ENCODE data around the gene MT1B. TPM values are rescaled to one million over a fixed set of nuclear protein-coding genes. Genes with fewer than 3 reads are reported as not detected.

The MT1B gene
- total and polyA plus RNA-seq, 7 donors = not detected

DNA sequence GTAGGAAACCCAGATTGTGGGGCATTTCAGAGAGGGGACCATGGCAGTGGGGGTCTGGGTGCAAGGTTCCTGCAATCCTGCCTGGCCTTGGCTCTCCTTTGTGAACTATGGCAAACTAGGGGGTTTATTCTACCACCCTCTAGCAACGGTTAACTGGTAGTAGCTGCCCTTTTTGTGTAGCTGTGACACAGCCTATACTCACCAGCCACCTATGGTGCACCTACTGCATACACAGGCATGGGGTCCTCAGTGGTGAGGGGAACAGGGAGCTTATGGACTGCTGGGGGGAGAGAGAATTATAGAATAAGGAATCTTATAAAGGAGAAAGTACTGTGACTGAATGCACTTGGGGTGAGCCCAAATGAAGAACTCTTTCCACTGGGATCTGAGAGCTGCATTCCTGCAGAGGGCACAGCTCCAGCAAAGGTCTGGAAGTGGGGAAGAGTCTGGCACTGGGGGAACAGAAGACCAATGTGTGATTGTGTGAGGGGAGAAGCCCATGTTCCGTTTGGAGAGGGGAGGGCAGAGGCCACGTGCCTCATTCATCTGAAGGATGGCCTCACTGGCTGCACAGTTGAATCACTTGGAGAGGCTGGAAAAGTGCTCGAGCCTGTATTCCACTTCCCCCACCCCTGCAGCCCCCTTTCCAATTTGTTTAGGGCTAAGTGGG lies 32.7 kb downstream of the MT1B start:
- intact Hi-C loops (cut with DNase I) = no loop called here
- H3K4me1 ChIP-seq = peaks cover 0 to 27% (median 22%) of the 10 kb centered on the region in 4 donors
- peak overlapping the region; percentile 19 to 83 (median 42) for H3K27ac ChIP-seq
- H3K36me3 ChIP-seq = no peaks in the 10 kb centered on the region
- no peak for TF ChIP-seq POLR2A (IDR thresholded peaks at IDR 0.05)
- TF ChIP-seq, protein P1, sequence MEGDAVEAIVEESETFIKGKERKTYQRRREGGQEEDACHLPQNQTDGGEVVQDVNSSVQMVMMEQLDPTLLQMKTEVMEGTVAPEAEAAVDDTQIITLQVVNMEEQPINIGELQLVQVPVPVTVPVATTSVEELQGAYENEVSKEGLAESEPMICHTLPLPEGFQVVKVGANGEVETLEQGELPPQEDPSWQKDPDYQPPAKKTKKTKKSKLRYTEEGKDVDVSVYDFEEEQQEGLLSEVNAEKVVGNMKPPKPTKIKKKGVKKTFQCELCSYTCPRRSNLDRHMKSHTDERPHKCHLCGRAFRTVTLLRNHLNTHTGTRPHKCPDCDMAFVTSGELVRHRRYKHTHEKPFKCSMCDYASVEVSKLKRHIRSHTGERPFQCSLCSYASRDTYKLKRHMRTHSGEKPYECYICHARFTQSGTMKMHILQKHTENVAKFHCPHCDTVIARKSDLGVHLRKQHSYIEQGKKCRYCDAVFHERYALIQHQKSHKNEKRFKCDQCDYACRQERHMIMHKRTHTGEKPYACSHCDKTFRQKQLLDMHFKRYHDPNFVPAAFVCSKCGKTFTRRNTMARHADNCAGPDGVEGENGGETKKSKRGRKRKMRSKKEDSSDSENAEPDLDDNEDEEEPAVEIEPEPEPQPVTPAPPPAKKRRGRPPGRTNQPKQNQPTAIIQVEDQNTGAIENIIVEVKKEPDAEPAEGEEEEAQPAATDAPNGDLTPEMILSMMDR (IDR thresholded peaks at IDR 0.05) = no peak
- TF ChIP-seq POLR2AphosphoS5 (IDR thresholded peaks at IDR 0.05) = no peak
- no peak for TF ChIP-seq EP300 (IDR thresholded peaks at IDR 0.05)
- peak; percentile 69 for DNase-seq
- 72 to 80% methylated on average over 4 of the region's 4 CpGs for WGBS, 2 donors
- H3K9me3 ChIP-seq = no peaks in the 10 kb centered on the region
- peak overlapping the region in 2 of 4 donors; percentile 58 to 66 for H3K4me3 ChIP-seq
- H3K27me3 ChIP-seq = no peaks in the 10 kb centered on the region

DNA sequence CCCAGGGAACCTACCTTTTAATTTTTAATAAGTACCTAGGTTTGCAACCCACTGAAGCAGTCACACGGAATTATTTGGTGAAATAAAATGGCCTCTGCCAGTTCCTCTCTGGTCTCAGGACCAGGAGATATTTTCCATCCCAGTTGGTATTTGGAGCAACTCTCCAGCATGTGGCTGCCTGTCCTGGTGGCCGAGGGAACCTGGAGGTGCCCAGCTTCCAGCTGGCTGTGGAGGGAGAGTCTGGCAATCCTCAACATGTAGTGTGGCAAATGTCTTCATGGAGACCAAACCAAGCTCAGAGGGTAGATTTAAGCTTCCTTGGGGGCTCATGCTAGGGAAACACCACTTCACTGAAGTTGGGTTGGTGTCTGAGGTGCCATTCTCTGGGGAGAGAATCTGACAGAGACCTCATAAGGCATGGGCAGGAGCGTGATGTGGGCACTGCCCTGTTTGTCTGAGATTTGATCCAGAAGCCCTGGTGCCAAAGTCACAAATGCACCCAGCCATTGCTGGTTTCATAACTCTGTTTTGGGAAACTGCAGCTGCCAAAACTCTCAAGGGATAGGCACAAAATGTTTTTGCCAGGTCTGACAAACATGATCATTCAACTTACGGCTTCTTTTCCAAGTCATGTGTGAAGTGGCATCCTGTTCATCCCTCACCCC lies 33.4 kb downstream of the MT1B start:
- Histone ChIP-seq H3K36me3 (no peaks in the 10 kb centered on the region), H3K4me3 (no peak overlapping the region), H3K27ac (peak overlapping the region; percentile 19 to 83 (median 42)), H3K9me3 (no peaks in the 10 kb centered on the region), H3K27me3 (no peaks in the 10 kb centered on the region), H3K4me1 (peaks cover 0 to 27% (median 22%) of the 10 kb centered on the region in 4 donors)
- intact Hi-C loops (cut with DNase I) = no loop called here
- WGBS, 2 donors = 89 to 93% methylated on average over 4 of the region's 4 CpGs
- peak in 1 of 4 donors; percentile 19 for TF ChIP-seq EP300 (IDR thresholded peaks at IDR 0.05)
- TF ChIP-seq, protein P1 (IDR thresholded peaks at IDR 0.05) = no peak
- TF ChIP-seq POLR2AphosphoS5 (IDR thresholded peaks at IDR 0.05) = peak in 1 of 4 donors; percentile 36
- peak; percentile 76 for DNase-seq

DNA sequence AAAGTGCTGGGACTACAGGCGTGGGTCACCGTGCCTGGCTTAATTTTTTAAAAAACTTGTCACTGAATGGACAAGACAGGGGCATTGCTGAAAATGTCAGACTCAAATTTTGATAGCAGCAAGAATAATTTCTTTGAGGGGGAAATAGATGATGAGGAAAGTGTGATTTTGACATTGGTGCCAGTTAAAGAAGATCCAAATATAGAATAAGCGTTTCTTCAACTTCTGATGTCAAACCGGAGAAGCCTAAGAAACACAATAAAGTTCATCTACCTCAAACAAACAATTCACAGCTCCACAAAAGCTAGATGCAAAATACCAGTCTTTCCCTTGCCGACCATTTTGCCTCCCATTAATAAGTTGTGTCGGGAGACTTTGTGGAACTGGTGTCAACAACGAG lies 35.1 kb downstream of the MT1B start:
- intact Hi-C loops (cut with DNase I) = no loop called here
- no peak for DNase-seq
- Histone ChIP-seq H3K9me3 (no peaks in the 10 kb centered on the region), H3K36me3 (no peaks in the 10 kb centered on the region), H3K27ac (no peak overlapping the region), H3K4me1 (peaks cover 0 to 22% (median 19%) of the 10 kb centered on the region in 4 donors), H3K4me3 (no peak overlapping the region), H3K27me3 (no peaks in the 10 kb centered on the region)
- WGBS, 2 donors = 96% methylated on average over 7 of the region's 7 CpGs
- TF ChIP-seq, protein P1 (IDR thresholded peaks at IDR 0.05) = no peak
- TF ChIP-seq POLR2AphosphoS5 (IDR thresholded peaks at IDR 0.05) (no peak), EP300 (IDR thresholded peaks at IDR 0.05) (no peak), POLR2A (IDR thresholded peaks at IDR 0.05) (no peak)

DNA sequence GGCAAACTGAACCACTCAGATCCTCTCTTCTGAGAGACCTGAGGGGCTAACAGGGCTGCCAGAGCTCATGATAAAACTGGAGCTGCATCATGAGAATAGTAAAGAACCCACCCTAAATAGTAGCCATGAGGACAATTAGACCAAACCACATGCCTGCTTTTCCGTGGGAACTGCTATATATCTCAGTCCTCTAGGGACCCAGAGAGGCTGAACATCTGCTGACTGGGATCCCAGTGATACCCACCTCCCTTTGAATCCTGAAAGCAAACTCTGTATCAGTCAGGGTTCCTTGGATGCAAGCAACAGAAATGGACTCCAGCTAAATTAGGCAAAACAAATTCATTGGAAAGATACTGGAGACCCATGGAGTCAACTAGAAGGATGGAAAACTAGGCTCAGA lies 37.1 kb downstream of the MT1B start:
- no peak overlapping the region for H3K27ac ChIP-seq
- no peak overlapping the region for H3K4me3 ChIP-seq
- no peak for TF ChIP-seq EP300 (IDR thresholded peaks at IDR 0.05)
- intact Hi-C loops (cut with DNase I) = no loop called here
- 43 to 63% methylated on average over 1 of the region's 1 CpG for WGBS, 2 donors
- no peaks in the 10 kb centered on the region for H3K9me3 ChIP-seq
- no peaks in the 10 kb centered on the region for H3K27me3 ChIP-seq
- H3K36me3 ChIP-seq = no peaks in the 10 kb centered on the region
- H3K4me1 ChIP-seq = peaks cover 0 to 8% (median 6%) of the 10 kb centered on the region in 4 donors
- no peak for DNase-seq

DNA sequence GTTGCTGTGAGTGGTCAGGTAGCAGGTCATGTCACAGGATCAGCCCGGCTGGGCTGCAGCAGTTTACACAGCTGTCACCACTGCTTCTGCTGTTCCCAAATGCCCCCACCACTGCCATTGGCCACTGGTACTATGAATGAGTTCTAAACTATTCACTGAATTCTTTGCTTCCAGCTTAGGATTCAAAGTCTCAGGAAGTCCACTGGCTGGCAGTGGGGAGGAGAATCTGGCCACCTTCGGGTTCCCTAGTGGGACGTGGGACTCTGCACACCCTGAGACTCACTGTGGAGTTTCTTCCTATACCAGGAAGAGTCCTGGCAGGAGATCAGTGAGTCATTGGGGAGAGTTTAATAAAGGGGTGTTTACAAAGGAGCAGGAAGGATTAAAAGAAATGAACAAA lies 37.5 kb downstream of the MT1B start:
- WGBS, 2 donors = 74 to 85% methylated on average over 3 of the region's 3 CpGs
- Histone ChIP-seq H3K4me1 (peaks cover 0 to 5% (median 2%) of the 10 kb centered on the region in 4 donors), H3K36me3 (no peaks in the 10 kb centered on the region), H3K27ac (no peak overlapping the region), H3K27me3 (no peaks in the 10 kb centered on the region), H3K4me3 (no peak overlapping the region), H3K9me3 (no peaks in the 10 kb centered on the region)
- intact Hi-C loops (cut with DNase I) = no loop called here
- no peak for DNase-seq
- TF ChIP-seq EP300 (IDR thresholded peaks at IDR 0.05) = no peak
- TF ChIP-seq, protein P1 (IDR thresholded peaks at IDR 0.05) = no peak
- TF ChIP-seq POLR2A (IDR thresholded peaks at IDR 0.05) = no peak
- no peak for TF ChIP-seq POLR2AphosphoS5 (IDR thresholded peaks at IDR 0.05)

All from sigmoid colon (tissue), 7 donors.